ENCODE measurements around the gene MED10. TPM values are rescaled to one million over a fixed set of nuclear protein-coding genes. Genes with fewer than 3 reads are reported as not detected.

MED10 gene
- total RNA-seq, 1 experiment from 2014 or later, result 81.8 TPM

DNA sequence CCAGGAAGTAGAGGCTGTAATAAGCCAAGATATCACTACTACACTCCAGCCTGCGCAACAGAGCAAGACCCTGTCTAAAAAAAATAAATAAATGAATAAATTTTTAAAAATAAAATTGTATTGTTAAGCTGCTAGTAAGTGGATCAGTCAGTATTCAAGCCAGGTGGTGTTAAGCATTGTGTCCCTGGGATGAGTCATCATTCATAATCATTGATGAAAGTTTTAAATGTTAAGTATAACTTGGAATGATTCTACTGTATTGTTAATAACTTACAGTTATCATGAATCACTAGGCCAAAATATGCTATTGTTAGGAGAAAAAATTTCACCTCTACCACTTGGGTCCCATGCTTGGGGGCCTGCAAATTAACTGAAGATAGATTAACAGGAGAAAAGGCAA lies 38.2 kb downstream of the MED10 start:
- H3K4me1 ChIP-seq (replicated peaks; ENCODE audit: insufficient read depth), result no peaks in the 10 kb centered on the region
- no peaks in the 10 kb centered on the region for H3K9me3 ChIP-seq (ENCODE audit: insufficient read depth, low read depth)
- peaks cover 89% of the 10 kb centered on the region for H3K27me3 ChIP-seq (ENCODE audit: insufficient read depth, low read depth)
- H3K4me2 ChIP-seq, result no peak overlapping the region
- TF ChIP-seq, protein P1, sequence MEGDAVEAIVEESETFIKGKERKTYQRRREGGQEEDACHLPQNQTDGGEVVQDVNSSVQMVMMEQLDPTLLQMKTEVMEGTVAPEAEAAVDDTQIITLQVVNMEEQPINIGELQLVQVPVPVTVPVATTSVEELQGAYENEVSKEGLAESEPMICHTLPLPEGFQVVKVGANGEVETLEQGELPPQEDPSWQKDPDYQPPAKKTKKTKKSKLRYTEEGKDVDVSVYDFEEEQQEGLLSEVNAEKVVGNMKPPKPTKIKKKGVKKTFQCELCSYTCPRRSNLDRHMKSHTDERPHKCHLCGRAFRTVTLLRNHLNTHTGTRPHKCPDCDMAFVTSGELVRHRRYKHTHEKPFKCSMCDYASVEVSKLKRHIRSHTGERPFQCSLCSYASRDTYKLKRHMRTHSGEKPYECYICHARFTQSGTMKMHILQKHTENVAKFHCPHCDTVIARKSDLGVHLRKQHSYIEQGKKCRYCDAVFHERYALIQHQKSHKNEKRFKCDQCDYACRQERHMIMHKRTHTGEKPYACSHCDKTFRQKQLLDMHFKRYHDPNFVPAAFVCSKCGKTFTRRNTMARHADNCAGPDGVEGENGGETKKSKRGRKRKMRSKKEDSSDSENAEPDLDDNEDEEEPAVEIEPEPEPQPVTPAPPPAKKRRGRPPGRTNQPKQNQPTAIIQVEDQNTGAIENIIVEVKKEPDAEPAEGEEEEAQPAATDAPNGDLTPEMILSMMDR (conservative IDR thresholded peaks at IDR 0.05), result no peak
- no peak for TF ChIP-seq EZH2 (IDR thresholded peaks at IDR 0.05; ENCODE audit: low read depth)
- no TSS peak for BruUV-seq (replicated peaks)
- H3K9me2 ChIP-seq (ENCODE audit: insufficient read depth), result no peaks in the 10 kb centered on the region
- ChIA-PET CTCF (no interaction called here), POLR2A (ENCODE audit: unreplicated experiment) (no interaction called here)
- DNase-seq, result no peak
- no peak overlapping the region for H3K27ac ChIP-seq
- no peak overlapping the region for H3K4me3 ChIP-seq
- no peaks in the 10 kb centered on the region for H3F3A ChIP-seq (ENCODE audit: insufficient read depth, low read depth)
- intact Hi-C loops (cut with micrococcal nuclease; ENCODE audit: unreplicated experiment), result no loop called here
- H3K36me3 ChIP-seq (ENCODE audit: low read depth), result no peaks in the 10 kb centered on the region
- no peaks in the 10 kb centered on the region for H3K79me2 ChIP-seq (ENCODE audit: low read depth)
- H4K20me1 ChIP-seq (ENCODE audit: insufficient read depth), result no peaks in the 10 kb centered on the region
- no peak overlapping the region for H2AFZ ChIP-seq

DNA sequence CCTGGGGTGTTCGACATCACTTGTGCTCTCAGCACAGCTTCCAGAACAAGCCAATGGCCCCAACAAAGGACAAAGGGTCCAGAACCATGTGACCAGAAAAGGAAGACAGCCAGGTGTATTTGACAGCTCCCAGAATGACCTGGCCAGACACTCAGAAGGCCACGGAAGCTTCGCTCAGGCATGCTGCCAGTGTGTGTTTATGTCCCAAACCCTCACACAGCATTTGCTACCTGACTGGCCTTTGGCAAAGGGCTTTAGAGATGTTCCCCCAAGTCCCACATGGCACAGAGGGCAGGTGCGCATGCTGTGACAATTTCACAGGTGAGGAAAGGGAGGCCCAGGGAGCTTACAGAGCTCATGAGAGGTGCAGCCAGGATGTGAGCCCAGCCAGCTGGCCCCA lies 39.5 kb downstream of the MED10 start:
- no peak overlapping the region for H3K4me3 ChIP-seq

DNA sequence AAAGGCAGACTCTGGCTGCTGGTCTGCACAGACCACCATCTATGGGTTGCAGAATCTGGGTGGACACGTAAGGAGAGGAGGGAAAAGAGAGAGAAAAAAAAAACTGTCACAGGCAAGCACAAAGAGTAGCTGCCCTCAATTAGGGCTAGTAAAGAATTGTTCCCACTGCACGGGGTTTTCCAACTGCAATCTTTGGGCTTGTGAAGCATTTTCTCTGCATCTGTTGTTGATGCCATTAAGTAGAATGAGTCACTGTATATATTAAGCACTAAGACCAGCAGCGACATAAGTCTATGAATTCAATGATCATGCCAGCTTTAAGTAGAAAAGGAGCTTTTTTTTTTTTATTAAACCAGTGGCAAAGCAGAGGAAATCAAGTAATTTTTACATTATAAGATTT lies 40.2 kb downstream of the MED10 start:
- CTCF ChIA-PET, result no interaction called here
- intact Hi-C loops (cut with micrococcal nuclease; ENCODE audit: unreplicated experiment), result no loop called here
- no peak for DNase-seq
- Histone ChIP-seq H3K27ac (no peak overlapping the region), H4K20me1 (ENCODE audit: insufficient read depth) (no peaks in the 10 kb centered on the region), H2AFZ (no peak overlapping the region), H3K4me1 (replicated peaks; ENCODE audit: insufficient read depth) (no peaks in the 10 kb centered on the region), H3K4me2 (no peak overlapping the region), H3K9me3 (ENCODE audit: insufficient read depth, low read depth) (no peaks in the 10 kb centered on the region), H3K4me3 (no peak overlapping the region), H3K36me3 (ENCODE audit: low read depth) (no peaks in the 10 kb centered on the region), H3F3A (ENCODE audit: insufficient read depth, low read depth) (no peaks in the 10 kb centered on the region), H3K79me2 (ENCODE audit: low read depth) (no peaks in the 10 kb centered on the region), H3K27me3 (ENCODE audit: insufficient read depth, low read depth) (peaks cover 89% of the 10 kb centered on the region), H3K9me2 (ENCODE audit: insufficient read depth) (no peaks in the 10 kb centered on the region)
- TF ChIP-seq, protein P1 (conservative IDR thresholded peaks at IDR 0.05), result no peak
- TF ChIP-seq EZH2 (IDR thresholded peaks at IDR 0.05; ENCODE audit: low read depth), result no peak
- BruUV-seq (replicated peaks), result no TSS peak
- POLR2A ChIA-PET (ENCODE audit: unreplicated experiment), result no interaction called here

More for the DNA sequence above, 39.5 kb downstream of the MED10 start:
- no peaks in the 10 kb centered on the region for H3K9me2 ChIP-seq (ENCODE audit: insufficient read depth)
- intact Hi-C loops (cut with micrococcal nuclease; ENCODE audit: unreplicated experiment), result no loop called here
- no peaks in the 10 kb centered on the region for H3K4me1 ChIP-seq (replicated peaks; ENCODE audit: insufficient read depth)
- no peaks in the 10 kb centered on the region for H3K79me2 ChIP-seq (ENCODE audit: low read depth)
- POLR2A ChIA-PET (ENCODE audit: unreplicated experiment), result no interaction called here
- no TSS peak for BruUV-seq (replicated peaks)
- H3K36me3 ChIP-seq (ENCODE audit: low read depth), result no peaks in the 10 kb centered on the region
- DNase-seq, result no peak
- H3K4me2 ChIP-seq, result no peak overlapping the region
- no peaks in the 10 kb centered on the region for H3F3A ChIP-seq (ENCODE audit: insufficient read depth, low read depth)
- no peak overlapping the region for H3K27ac ChIP-seq
- no peak for TF ChIP-seq EZH2 (IDR thresholded peaks at IDR 0.05; ENCODE audit: low read depth)
- TF ChIP-seq, protein P1 (conservative IDR thresholded peaks at IDR 0.05), result no peak
- H3K27me3 ChIP-seq (ENCODE audit: insufficient read depth, low read depth), result peaks cover 89% of the 10 kb centered on the region
- H4K20me1 ChIP-seq (ENCODE audit: insufficient read depth), result no peaks in the 10 kb centered on the region
- H3K9me3 ChIP-seq (ENCODE audit: insufficient read depth, low read depth), result no peaks in the 10 kb centered on the region
- CTCF ChIA-PET, result no interaction called here
- H2AFZ ChIP-seq, result no peak overlapping the region

Data from PC-9 (cell line).